ENCODE measurements around the gene CAMKK2.

The CAMKK2 gene

DNA sequence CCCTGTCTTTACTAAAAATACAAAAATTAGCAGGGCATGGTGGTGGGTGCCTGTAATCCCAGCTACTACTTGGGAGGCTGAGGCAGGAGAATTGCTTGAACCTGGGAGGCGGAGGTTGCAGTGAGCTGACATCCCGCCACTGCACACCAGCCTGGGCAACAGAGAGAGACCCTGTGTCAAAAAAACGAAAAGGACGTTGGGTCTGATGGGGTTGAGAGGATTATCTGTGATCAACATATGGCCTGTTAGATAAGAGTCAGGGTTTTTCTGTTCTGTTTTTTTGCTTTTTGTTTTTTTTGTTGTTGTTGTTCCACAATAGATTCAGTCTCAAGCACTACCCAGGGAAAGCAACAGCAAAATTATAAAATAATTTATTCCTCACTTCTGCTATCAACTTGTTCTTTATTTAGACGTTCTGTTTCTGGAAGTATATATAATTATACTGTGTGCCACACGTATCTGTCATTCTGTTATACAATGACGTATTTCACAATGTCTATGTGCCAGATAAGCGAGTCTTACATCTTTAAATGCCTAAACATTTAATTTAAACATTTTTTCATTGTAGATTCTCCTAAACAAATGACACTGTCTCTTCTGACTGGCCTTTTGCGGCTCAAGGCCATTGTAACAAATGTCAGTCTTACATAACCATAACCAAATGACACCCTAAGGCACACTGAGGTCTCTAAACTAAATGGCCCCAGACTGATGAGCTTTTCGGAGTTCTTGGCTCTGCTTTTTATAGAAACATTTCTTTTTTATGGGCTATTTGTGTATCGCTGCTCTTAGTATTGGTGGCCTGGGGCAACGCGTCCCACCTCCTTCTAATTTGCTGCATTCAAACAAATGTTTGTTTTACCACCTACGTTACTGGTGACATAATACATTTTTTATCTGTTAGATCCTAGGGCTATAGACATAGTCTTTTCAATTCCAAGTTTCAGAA lies 93.8 kb downstream of the CAMKK2 start (continued):
- TF ChIP-seq ZNF426 (tag by site-specific recombination; IDR thresholded peaks at IDR 0.05) (no peak), ZNF138 (tag by site-specific recombination; IDR thresholded peaks at IDR 0.05; ENCODE audit: borderline replicate concordance) (no peak), ZNF624 (tag by site-specific recombination; IDR thresholded peaks at IDR 0.05) (no peak), MEIS1 (CRISPR knock-in tag; IDR thresholded peaks at IDR 0.05; ENCODE audit: borderline replicate concordance) (no peak), ZNF423 (tag by site-specific recombination; IDR thresholded peaks at IDR 0.05) (peak; percentile 79), ZNF600 (tag by site-specific recombination; IDR thresholded peaks at IDR 0.05) (no peak), ZNF155 (tag by site-specific recombination; IDR thresholded peaks at IDR 0.05) (no peak), BCL11B (tag by site-specific recombination; IDR thresholded peaks at IDR 0.05; ENCODE audit: low read depth) (peak; percentile 75), BCL11A (tag by site-specific recombination; IDR thresholded peaks at IDR 0.05; ENCODE audit: low read depth) (peak; percentile 66; the same call in 1 of the 2 replicates), ZNF292 (tag by site-specific recombination; IDR thresholded peaks at IDR 0.05; ENCODE audit: borderline replicate concordance, low read depth) (no peak), GLIS1 (tag by site-specific recombination; IDR thresholded peaks at IDR 0.05) (peak; percentile 99), ZSCAN16 (tag by site-specific recombination; IDR thresholded peaks at IDR 0.05) (no peak), ZNF366 (tag by site-specific recombination; conservative IDR thresholded peaks at IDR 0.05) (peak; percentile 91), ZNF16 (tag by site-specific recombination; IDR thresholded peaks at IDR 0.05; ENCODE audit: low read depth) (no peak), ZEB2 (tag by site-specific recombination; IDR thresholded peaks at IDR 0.05) (peak; percentile 90), ZNF792 (tag by site-specific recombination; IDR thresholded peaks at IDR 0.05) (no peak), ZNF23 (tag by site-specific recombination; IDR thresholded peaks at IDR 0.05; ENCODE audit: borderline replicate concordance) (no peak), ZNF768 (tag by site-specific recombination; IDR thresholded peaks at IDR 0.05) (no peak), ZNF664 (tag by site-specific recombination; IDR thresholded peaks at IDR 0.05) (no peak; the same call in 1 of the 2 replicates), ZNF175 (tag by site-specific recombination; IDR thresholded peaks at IDR 0.05) (no peak), ZNF510 (tag by site-specific recombination; IDR thresholded peaks at IDR 0.05; ENCODE audit: insufficient replicate concordance) (no peak), ZXDB (tag by site-specific recombination; IDR thresholded peaks at IDR 0.05) (peak; percentile 77; the same call in 1 of the 2 replicates), ZFP69B (tag by site-specific recombination; IDR thresholded peaks at IDR 0.05) (peak; percentile 53; the same call in 1 of the 2 replicates), ZFP3 (tag by site-specific recombination; IDR thresholded peaks at IDR 0.05; ENCODE audit: low read depth) (no peak), ZNF223 (tag by site-specific recombination; IDR thresholded peaks at IDR 0.05) (no peak), ZNF404 (tag by site-specific recombination; IDR thresholded peaks at IDR 0.05) (no peak), ZNF76 (tag by site-specific recombination; IDR thresholded peaks at IDR 0.05; ENCODE audit: borderline replicate concordance, low read depth) (no peak)
- TF ChIP-seq, protein P1, sequence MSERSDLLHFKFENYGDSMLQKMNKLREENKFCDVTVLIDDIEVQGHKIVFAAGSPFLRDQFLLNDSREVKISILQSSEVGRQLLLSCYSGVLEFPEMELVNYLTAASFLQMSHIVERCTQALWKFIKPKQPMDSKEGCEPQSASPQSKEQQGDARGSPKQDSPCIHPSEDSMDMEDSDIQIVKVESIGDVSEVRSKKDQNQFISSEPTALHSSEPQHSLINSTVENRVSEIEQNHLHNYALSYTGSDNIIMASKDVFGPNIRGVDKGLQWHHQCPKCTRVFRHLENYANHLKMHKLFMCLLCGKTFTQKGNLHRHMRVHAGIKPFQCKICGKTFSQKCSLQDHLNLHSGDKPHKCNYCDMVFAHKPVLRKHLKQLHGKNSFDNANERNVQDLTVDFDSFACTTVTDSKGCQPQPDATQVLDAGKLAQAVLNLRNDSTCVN (tag by site-specific recombination; optimal IDR thresholded peaks at IDR 0.05) = no peak
- TF ChIP-seq, protein P2, sequence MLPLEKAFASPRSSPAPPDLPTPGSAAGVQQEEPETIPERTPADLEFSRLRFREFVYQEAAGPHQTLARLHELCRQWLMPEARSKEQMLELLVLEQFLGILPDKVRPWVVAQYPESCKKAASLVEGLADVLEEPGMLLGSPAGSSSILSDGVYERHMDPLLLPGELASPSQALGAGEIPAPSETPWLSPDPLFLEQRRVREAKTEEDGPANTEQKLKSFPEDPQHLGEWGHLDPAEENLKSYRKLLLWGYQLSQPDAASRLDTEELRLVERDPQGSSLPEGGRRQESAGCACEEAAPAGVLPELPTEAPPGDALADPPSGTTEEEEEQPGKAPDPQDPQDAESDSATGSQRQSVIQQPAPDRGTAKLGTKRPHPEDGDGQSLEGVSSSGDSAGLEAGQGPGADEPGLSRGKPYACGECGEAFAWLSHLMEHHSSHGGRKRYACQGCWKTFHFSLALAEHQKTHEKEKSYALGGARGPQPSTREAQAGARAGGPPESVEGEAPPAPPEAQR (tag by site-specific recombination; IDR thresholded peaks at IDR 0.05) = no peak
- TF ChIP-seq, protein P3, sequence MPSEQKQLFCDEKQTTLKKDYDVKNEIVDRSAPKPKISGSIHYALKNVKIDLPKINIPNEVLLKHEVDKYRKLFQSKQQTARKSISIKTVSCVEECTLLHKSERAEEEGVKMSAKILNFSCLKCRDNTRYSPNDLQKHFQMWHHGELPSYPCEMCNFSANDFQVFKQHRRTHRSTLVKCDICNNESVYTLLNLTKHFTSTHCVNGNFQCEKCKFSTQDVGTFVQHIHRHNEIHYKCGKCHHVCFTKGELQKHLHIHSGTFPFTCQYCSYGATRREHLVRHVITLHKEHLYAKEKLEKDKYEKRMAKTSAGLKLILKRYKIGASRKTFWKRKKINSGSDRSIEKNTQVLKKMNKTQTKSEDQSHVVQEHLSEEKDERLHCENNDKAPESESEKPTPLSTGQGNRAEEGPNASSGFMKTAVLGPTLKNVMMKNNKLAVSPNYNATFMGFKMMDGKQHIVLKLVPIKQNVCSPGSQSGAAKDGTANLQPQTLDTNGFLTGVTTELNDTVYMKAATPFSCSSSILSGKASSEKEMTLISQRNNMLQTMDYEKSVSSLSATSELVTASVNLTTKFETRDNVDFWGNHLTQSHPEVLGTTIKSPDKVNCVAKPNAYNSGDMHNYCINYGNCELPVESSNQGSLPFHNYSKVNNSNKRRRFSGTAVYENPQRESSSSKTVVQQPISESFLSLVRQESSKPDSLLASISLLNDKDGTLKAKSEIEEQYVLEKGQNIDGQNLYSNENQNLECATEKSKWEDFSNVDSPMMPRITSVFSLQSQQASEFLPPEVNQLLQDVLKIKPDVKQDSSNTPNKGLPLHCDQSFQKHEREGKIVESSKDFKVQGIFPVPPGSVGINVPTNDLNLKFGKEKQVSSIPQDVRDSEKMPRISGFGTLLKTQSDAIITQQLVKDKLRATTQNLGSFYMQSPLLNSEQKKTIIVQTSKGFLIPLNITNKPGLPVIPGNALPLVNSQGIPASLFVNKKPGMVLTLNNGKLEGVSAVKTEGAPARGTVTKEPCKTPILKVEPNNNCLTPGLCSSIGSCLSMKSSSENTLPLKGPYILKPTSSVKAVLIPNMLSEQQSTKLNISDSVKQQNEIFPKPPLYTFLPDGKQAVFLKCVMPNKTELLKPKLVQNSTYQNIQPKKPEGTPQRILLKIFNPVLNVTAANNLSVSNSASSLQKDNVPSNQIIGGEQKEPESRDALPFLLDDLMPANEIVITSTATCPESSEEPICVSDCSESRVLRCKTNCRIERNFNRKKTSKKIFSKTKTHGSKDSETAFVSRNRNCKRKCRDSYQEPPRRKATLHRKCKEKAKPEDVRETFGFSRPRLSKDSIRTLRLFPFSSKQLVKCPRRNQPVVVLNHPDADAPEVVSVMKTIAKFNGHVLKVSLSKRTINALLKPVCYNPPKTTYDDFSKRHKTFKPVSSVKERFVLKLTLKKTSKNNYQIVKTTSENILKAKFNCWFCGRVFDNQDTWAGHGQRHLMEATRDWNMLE (tag by site-specific recombination; conservative IDR thresholded peaks at IDR 0.05; ENCODE audit: low read depth) = 0 out of 2 replicates have a peak, but pooled peaks have one; percentile 16
- TF ChIP-seq, protein P4, sequence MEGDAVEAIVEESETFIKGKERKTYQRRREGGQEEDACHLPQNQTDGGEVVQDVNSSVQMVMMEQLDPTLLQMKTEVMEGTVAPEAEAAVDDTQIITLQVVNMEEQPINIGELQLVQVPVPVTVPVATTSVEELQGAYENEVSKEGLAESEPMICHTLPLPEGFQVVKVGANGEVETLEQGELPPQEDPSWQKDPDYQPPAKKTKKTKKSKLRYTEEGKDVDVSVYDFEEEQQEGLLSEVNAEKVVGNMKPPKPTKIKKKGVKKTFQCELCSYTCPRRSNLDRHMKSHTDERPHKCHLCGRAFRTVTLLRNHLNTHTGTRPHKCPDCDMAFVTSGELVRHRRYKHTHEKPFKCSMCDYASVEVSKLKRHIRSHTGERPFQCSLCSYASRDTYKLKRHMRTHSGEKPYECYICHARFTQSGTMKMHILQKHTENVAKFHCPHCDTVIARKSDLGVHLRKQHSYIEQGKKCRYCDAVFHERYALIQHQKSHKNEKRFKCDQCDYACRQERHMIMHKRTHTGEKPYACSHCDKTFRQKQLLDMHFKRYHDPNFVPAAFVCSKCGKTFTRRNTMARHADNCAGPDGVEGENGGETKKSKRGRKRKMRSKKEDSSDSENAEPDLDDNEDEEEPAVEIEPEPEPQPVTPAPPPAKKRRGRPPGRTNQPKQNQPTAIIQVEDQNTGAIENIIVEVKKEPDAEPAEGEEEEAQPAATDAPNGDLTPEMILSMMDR (tag by site-specific recombination; IDR thresholded peaks at IDR 0.05) = no peak
